CD4-positive, alpha-beta T cell treated with Interleukin-4 for 1 hour (primary cell): ENCODE data around the gene FCRL5.
"Not testable (repeated sequence)": the region's sequence is repeated elsewhere in the genome, so short reads cannot be mapped to it uniquely, and the experiment has no call there.

ENCODE experiments used
- DNase-seq, 2 donors: peaks; one replicate each; pipeline ENCODE4 v3.0.0-alpha.2; 2020 to 2022

The FCRL5 gene

GRCh38 chr1:157487096-157487495, 65.2 kb downstream of the FCRL5 start:
- no peak for DNase-seq

DNA sequence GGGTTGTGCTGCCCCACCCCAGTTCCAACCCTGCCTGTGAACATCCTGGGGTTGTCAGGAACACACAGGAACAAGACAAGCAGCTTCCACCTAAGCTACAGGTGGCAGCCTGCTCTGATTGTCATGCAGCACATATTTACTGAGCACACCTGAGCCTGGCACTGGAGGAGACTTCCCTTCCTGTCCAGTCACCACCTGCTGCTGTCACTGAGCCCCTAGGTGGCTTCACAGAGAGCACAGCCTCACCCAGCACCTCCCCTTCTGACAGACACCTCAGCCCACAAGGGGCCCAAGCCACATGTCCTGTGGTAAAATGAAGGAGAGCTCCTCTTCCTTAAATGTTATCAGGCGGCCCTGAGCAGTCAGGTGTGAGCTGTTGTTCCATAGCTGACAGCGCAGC, 65.9 kb downstream of the FCRL5 start:
- DNase-seq = not testable (repeated sequence)

DNA sequence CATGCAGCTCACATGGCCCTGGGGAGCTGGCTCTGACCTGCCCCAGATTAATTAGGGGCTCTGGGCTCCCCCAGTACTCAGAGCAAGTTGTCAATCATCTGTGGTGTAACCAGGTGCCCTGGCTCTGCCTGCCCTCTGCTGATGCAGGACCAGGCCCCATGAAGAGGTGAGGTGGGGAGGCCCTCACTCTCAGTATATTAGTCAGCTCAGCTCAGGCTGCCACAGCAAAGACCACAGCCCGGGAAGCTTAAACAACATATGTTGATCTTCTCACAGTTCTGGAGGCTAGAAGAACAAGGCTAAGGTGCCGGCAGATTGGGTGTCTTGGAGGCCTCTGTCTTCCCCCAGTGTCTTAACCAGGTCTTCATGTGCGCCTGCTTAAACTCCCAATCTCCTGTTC, 66.5 kb downstream of the FCRL5 start:
- no peak for DNase-seq

GRCh38 chr1:157484573-157484972, 67.7 kb downstream of the FCRL5 start:
- DNase-seq = no peak

DNA sequence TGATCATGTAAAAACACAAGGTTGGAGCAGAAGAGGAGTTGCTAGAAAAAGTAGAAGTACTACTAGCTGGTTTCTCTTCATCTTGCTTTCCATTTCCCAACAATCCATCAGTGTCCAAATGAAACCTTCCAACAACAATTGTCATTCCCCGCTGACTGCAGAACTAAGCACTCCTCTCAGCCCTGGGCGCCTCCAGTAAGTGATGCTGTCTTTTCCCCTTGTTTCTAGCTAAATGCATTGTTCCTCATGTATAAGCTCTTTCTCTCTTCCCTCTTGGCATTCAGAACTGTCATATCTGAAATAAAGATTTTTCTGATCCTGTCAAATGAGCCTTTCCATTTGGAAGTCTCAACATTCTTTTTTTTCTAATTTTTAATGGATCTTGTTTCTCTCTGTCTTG, 68.7 kb downstream of the FCRL5 start:
- DNase-seq = no peak

- no peak for DNase-seq
Observed at GRCh38 chr1:157482717-157483116, 69.6 kb downstream of the FCRL5 start.

- DNase-seq = no peak
Observed at GRCh38 chr1:157482174-157482573, 70.1 kb downstream of the FCRL5 start.

- DNase-seq = no peak
Observed at GRCh38 chr1:157478030-157478429, 74.3 kb downstream of the FCRL5 start.

DNA sequence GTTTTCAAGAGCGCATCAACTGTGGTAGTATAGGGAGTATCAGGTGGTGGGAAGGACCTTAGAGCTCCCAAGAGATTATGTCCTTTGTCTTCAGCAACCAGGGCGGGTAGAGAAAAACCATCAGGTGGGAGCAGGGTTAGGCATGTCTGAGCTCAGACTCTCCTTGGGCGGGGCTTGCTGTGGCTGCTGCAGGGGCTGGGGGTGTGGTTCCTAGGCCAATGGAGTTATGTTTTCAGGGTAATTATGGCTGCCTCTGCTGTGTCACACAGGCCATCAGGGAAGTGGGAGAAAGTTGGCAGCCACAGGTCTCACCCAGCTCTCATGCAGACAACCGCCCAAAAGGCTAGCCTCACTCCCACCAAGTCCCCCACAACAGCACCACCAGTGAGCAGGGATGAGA, 74.9 kb downstream of the FCRL5 start:
- DNase-seq = no peak

DNA sequence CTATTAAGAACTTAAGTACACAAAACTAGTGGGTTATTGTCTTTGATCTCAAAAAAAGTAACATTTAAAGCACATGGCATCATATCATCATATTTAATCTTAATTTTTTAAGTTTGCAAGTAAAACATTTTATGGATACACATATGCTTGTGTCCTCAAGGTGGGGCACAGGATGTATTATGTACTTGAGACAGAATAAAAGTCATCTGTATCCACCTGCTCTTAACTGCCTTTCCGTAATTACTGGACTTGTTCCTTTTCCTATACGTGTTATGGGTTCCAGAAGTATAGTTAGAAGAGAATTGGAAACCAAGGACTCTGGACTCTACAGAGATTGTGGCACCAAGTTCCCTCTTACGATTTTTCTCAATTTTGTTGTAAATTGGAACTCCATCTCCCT, 79.4 kb downstream of the FCRL5 start:
- no peak for DNase-seq

- no peak for DNase-seq
Observed at GRCh38 chr1:157472056-157472701, 80.1 kb downstream of the FCRL5 start.

DNA sequence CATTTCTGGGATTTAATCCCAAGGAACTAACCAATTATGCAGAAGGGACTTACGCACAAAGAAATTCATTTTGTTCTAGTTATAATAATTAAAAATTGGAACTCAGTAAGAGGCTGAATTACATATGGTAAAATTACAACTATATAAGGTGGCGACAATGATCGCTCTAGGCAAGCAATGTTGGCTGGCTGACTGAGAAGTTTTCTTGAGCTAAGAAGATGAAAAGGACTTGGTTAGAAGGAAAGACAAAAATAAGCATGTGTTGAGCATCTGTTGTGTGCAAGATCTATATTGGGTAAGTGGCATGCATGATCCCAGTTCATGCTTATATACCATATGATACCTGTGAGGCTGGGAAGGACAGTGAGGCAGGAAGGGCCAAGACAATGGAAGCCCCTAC, 80.8 kb downstream of the FCRL5 start:
- DNase-seq = no peak

DNA sequence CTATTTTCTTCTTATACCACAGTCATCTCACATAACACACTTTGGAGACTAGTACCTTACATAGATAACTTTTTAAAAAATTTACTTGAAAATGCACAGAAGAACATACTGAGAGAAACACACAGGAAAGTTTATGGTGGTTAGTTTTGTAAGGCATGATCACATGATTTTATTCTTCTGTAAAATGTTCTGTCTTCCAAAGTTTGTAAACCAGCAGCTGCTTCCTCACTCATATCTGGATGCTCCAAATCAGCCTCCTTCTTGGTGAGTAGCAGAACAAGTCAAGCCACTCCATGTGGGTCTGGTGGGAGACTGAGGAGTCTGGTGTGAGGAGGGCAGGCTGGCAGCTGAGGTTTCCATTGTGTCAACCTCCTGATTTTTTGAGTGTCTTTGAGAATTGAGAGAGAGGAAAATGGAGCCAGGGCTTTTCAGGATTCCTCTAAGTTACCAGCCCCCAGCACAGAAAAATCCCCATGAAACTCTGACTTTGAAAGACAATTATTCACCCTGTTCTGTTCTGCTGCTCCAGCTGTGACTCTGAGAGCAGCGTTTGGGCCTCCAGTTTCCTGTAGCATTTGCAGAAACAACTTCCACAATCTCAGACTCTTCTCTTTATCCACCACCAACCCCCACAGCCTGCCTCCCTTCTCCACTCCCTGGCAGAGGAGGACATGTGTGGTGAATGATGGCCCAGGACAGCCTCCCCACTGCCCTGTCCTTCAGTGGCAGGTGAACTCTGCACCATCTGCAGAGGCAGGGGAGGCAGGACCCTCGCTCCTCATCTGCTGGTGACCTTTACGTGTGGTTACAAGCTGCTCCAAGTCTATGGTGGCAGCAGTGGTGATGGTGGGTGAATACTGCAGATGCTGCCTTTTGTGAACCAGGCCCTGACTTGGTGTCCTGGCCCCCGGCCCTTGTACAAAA, 82.3 kb downstream of the FCRL5 start:
- no peak for DNase-seq

DNA sequence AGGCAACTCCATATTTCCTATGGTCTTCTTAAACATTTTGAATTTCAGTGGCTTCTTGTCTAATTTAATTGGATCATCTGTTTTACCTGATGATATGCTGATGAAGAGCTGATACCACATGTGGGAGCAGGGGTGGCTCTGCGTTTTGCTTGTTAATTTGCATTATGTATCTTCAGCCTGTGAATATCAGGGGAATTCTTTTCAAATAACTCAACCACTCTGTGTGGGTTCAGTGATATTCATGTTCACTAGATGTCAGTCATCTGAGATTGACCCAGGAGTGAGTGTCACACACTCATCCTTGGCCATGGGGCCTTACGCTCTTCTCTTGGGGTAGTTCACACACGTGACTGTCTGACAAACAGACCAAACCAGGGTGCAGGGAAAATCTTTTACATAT, 83.0 kb downstream of the FCRL5 start:
- no peak for DNase-seq

DNA sequence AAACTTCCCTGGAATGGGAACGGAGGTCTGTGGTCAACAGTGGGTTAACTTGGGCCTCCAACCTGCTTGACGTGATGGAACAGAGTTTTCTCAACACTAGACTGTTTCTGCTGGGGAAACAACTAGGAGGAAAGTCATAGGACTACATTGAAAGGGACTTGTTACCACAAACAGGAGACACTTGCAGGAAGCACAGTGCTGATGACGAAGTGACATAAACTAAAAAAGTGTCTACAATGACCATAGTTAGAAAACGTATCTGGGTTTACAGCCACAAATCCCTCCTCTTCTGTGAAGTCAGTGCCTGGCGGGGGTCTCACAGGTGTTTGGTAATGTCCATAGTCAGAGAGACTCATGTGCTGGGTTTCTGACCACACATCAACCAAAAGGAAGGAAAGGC, 86.3 kb downstream of the FCRL5 start:
- no peak for DNase-seq
